Measurements from ENCODE around the gene TLCD1.

The TLCD1 gene

DNA sequence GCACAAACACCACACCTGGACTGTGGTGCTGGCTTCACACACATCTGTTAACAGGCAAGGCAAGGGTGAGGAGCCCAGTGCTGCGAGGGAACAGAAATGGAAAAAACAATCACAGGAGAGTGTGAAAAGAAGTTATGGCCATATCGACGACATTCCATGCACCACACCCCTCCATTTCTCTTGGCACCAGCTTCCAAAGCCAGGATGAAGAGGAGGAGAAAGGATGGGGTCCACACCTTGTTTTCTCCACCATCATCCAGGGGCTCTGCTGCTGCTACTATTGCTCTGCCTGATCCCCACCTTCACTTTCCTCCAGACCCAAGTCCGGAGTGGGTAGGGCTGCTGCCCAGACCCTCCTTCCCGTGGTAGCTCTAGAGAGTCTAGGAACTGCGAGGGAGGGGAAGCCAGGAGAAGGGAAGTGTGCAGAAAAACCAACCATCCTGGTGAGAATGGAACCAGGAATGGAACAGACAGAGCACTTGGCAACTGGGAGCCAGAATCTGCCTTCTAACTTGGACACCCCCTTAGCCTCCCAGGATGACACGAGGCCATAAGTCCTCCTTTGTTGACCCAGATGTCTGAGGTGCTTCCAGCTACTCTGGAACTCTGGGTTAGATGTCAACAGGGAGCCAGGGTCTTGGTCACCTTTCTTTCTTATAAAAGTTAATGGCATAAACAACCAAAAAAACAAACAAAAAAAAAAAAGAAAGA lies 13.2 kb downstream of the TLCD1 start:
- peak; percentile 36 for DNase-seq (ENCODE audit: low spot score)

- peak; percentile 58 for DNase-seq (ENCODE audit: low spot score)
These were observed 13.9 kb downstream of the TLCD1 start for GRCh38 chr17:28712032-28712704.

DNA sequence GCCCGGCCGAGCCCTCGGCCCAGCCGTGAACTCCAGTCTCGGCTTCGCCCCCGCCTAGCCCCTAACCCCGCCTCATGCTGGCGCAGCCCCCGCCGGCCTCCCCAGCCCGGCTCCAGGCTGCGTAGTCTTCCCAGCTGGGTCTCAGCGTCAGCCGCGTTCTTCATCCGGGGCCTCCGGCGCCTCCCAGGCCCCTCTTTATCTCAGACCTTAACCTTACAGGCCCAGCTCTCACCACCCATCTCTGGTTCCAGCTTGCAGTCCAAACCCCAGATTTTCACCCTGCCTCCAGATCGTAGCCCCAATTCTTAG lies 14.4 kb downstream of the TLCD1 start, which contains the start of gene PROCA1:
TSS of gene PROCA1 (minus strand) at position 166 of the 309 bp plus-strand sequence. CDS start 228 bp downstream, outside the sequence.
- no peak for DNase-seq (ENCODE audit: low spot score)

- DNase-seq (ENCODE audit: low spot score) = peak; percentile 86
These were observed 14.9 kb downstream of the TLCD1 start for GRCh38 chr17:28710861-28711722.

GRCh38 chr17:28707339-28707720 lies 18.7 kb downstream of the TLCD1 start:
- no peak for DNase-seq (ENCODE audit: low spot score)

DNA sequence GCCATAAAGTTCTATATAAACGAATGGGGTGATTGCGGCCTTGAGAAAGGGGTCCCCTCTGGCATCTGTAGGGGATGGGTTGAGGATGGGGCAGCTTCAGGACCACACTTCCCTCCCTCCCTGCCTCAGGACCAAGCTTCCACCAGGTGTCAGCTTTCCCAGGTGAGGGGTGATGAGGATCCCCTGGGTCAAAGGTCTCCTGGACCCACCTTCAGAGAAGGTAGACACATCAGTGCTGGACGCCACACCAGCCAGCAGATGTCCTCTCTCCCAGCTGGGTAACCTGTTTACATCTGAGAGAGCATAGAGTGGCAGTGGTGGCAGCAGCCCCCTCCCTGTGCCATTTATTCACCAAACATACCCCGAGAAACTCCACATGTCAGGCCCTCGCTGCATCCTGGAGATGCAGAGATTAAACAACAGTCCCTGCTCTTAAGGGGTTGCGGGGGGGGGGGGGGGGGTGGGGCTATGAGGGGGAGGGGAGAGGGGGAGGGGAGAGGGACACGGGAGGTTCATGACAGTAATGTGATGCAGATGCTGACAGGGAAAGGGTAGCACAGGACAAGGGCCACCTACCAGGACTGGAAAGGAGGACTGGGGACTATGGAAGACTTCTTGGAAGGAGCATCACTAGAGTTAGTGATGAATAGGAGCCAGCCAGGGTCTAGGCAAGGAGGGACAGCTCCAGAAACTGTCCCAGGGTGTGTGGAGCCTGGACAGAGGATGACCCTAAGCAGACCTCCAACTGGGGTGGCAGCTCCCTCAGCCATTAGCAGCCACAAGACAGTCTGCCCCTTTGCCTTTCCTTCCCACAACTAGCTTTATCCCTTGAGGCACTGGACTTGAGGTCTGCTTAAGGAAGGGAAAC lies 19.3 kb downstream of the TLCD1 start:
- DNase-seq (ENCODE audit: low spot score) = no peak

DNA sequence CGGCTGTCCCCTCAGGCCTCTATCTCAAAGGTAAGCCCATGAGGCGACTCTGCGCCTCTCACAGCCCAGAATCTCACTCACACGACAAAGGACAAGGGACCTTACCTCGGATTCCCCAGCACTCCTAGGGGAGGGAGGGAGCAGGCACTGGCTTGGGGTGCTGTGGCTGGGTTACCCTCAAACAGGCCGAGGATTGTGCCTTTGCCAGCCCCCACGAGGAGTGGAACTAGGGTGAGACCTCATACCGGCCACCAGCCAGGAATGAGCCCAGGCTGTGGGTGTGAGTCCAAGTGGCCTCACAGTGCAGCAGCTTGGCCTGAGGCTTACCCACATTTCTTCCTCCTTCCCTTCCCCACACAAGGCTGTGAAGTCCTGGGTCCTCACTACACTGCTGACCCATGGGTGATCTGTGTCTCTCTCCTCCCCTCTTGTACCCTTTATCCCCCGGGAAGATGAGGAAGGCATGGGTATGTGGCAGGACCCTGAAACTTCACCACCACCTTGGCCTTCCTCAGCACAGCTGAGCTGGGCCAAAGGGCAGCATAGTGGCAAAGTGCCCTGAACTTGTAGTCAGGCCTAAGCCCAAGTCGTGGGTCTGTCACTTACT lies 20.2 kb downstream of the TLCD1 start:
- no peak for DNase-seq (ENCODE audit: low spot score)

DNA sequence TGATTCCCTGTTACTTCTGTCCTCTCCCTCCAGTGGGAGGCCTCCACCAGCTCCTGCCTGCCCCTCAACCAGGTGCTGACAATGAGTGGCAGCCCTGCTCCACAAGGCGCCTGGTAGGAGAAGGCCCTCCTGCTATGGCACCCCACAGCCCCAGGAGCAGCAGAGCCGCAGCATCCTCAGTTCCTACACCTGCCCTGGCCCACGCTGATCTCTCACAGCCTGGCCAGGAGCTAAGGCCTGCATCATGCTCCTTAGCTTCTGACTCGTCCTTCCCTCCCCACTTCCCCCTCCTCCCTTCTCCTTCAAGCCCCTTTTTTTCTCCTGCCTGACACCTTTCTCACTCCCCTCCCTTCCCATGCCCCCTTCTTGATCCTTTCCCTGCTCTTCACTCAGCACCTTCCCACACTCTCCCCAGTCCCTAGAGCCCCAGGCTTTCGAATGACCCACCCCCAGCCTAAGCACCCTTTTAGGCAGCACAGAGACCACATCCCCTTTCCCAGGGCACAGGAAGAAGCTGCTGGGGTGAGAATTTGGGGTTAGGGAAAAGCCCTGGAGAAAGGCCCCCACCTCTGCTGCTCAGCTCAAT lies 20.9 kb downstream of the TLCD1 start:
- DNase-seq (ENCODE audit: low spot score) = no peak

GRCh38 chr17:28704219-28704858 lies 21.7 kb downstream of the TLCD1 start:
- DNase-seq (ENCODE audit: low spot score) = no peak

GRCh38 chr17:28703552-28704218 lies 22.3 kb downstream of the TLCD1 start:
- no peak for DNase-seq (ENCODE audit: low spot score)

DNA sequence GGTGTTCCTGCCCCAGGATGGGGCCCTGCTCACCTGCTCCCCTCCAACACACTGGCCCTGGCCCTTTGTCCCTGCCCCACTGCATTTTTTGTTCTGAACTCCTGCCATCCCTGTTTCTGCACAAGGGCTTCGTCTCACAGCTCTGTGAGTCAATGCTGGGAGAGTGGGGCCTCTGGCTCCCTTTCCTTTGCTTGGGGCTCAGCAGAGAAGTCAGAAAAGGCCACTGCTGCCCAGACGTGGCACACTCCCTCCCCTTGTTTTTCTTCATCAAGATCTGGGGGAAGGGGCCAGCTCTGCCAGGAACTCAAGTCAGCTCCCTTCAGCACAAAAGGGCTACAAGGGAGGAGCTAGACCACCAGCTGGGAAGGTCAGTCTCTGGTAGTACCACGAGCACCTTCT lies 23.3 kb downstream of the TLCD1 start:
- DNase-seq (ENCODE audit: low spot score) = no peak

DNA sequence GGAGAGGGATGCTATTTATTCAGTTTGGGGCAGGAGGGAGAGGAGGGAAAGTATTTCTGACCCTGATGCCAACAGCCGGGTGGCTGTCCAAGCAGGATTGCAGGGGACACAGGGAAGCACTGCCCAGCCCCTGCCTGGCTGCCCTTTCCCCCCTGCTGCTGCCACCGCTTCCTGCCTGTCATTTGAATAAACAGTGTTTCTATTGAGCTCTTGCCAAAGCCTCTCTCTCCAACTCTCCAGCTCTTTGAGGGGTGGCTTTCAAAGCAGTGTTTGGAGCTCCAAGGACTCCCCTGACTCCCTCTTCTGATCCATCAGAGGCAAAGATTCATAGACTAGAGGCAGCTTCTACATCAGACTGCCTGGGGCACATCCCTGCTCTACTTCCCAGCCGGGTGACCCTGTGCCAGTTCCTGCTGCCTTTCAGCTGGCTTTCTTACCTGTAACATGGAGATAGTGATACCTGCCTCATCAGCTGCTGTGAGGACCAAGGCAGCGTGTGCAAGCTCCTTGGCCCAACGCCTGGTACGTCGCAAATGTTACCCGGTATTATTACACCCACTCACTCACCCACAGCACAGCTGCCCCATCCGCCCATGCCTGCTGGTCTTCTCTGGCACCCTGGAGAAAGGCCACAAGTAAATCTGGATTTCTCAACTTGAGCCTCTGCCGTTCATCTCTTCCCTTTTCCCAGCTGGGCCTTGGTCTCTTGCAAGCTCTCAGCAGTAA lies 23.8 kb downstream of the TLCD1 start:
- peak; percentile 27 for DNase-seq (ENCODE audit: low spot score)

DNA sequence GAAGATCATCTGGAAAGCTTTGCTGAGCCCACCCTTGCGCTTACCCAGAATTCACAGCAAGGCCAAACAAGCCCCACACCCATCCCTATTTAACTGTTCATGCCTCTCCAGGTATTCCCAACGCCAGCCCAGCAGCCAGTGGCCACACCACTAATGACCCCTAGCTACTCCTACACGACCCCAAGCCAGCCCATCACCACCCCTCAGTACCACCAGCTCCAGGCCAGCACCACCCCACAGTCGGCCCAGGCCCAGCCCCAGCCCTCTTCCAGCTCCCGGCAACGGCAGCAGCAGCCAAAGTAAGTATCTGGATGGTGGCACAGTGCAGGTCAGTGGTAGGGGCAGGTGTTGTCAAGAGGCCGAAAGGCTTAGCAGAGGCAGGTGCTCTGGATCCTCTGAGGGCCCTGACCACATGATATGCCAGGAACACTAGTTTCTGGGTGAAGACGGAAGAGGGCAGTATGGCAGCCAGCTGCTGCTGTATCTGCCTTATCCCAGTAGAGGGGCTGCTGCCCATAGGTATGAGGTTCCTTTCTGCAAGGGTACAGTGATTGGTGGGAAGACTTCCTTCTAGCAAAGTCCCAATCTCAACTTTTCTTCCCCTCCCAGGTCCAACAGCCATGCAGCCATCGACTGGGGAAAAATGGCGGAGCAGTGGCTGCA lies 25.1 kb downstream of the TLCD1 start:
- DNase-seq (ENCODE audit: low spot score) = no peak

DNA sequence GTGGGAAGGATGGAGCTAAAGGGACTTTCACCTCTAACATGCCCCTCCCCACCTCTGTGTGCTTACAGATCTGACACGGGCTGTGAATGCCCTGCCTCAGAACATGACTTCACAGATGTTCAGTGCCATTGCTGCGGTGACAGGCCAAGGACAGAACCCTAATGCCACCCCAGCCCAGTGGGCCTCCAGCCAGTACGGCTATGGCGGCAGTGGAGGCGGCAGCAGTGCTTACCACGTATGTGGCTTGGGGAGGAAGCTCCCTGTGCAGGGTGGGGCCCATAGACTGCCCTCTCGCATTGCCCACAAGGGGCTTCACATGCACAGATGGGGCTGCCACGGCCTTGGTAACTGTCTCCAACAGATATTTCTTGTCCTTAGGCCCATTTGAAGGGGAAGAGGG lies 25.8 kb downstream of the TLCD1 start:
- no peak for DNase-seq (ENCODE audit: low spot score)

DNA sequence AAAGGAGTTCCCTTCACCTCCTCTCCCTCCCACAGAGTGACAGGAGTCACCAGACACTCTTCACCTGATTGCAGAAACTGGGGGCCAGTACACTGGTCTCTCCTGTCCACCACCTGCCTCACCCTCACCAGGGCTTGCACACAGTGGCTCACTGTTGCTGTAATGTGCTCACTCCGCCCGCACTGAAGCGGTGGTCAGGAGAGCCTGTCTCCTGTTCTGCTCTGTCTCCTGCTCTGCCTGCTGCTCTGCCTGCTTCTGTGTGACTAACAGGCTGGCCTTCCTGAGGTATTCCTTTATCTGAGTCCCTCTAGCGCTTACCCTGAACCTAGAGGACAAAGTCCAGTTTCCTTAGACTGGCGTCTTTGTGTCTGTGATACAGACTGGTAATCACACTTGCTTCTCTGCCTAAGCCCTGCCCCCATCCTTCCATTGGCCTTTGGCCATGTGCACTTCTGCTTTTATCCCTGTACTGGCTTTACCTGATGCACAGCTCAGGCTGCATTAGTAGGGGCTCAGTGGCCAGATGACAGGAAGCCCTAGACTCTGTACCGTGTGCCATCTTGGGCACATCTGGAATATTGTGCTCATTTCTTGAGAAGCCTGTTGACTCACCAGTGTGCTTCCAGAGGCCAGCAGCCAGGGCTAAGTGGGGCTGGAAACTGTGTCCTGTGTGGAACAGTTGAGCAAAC lies 27.6 kb downstream of the TLCD1 start:
- no peak for DNase-seq (ENCODE audit: low spot score)

GRCh38 chr17:28693869-28694268 lies 32.2 kb downstream of the TLCD1 start:
- no peak for DNase-seq (ENCODE audit: low spot score)

DNA sequence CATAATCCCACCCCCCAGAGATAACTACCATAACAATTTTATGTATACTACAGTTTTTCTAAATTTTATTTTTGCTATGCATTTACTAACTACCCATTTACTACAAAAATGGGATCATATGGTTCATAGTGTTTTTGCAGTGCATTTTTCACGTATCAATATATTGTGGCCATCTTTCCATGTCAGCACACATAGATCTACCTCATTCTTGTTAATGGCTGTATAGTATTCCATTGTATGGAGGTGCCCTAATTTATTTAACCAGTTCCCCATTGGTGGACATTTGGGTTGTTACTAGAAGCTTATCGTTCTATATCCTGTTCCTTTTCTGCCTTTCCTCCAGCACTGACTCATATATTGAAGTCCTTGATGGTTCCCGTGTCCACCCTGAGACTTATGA lies 37.0 kb downstream of the TLCD1 start:
- no peak for DNase-seq (ENCODE audit: low spot score)

DNA sequence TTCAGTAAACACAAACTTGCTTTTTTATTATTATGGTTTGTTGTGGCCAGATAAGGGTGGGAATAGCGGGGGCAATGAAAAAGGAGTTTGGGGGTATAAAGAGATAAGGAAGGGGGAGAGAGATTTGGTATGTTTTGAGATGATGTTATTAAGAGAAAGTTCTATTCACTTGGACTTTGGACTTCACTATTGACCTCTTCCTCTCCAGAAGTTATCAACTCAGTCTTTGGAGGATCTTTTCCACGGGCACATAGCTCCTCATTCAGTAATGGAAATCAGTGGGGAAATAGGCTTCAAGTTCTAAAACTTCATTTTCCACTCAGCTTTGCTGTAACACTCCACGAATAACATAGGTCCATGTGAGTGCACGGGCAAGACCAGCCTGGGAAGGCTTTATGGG lies 37.6 kb downstream of the TLCD1 start:
- DNase-seq (ENCODE audit: low spot score) = no peak

Data from cerebellar cortex (tissue), 1 donor.